GM19455 (cell line): ENCODE results near the gene PACSIN2.
"Not testable (repeated sequence)": the region's sequence is repeated elsewhere in the genome, so short reads cannot be mapped to it uniquely, and the experiment has no call there.

ENCODE experiments used
- ATAC-seq: cut with Tn5 transposase; IDR thresholded peaks from one replicate; pipeline ENCODE4 v1.9.1; 2021; ENCODE audit not compliant: unreplicated experiment

Gene PACSIN2

GRCh38 chr22:42947211-42947990, 67.5 kb downstream of the PACSIN2 start:
- ATAC-seq = no peak

GRCh38 chr22:42946546-42947198, 68.3 kb downstream of the PACSIN2 start:
- ATAC-seq = no peak

- no peak for ATAC-seq
Observed at GRCh38 chr22:42945736-42946135, 69.2 kb downstream of the PACSIN2 start.

- no peak for ATAC-seq
Observed at GRCh38 chr22:42945027-42945426, 69.9 kb downstream of the PACSIN2 start.

- ATAC-seq = no peak
Observed at GRCh38 chr22:42944409-42944808, 70.5 kb downstream of the PACSIN2 start.

- ATAC-seq = no peak
Observed at GRCh38 chr22:42943981-42944380, 71.0 kb downstream of the PACSIN2 start.

- ATAC-seq = no peak
Observed at GRCh38 chr22:42942351-42942750, 72.6 kb downstream of the PACSIN2 start.

GRCh38 chr22:42939941-42940653, 74.9 kb downstream of the PACSIN2 start:
- no peak for ATAC-seq

GRCh38 chr22:42939451-42939881, 75.5 kb downstream of the PACSIN2 start:
- no peak for ATAC-seq

- no peak for ATAC-seq
Observed at GRCh38 chr22:42938976-42939375, 76.0 kb downstream of the PACSIN2 start.

- ATAC-seq = no peak
Observed at GRCh38 chr22:42938449-42938848, 76.5 kb downstream of the PACSIN2 start.

GRCh38 chr22:42937164-42937843, 77.6 kb downstream of the PACSIN2 start:
- ATAC-seq = no peak

- ATAC-seq = not testable (repeated sequence)
Observed at GRCh38 chr22:42936680-42937079, 78.3 kb downstream of the PACSIN2 start.

GRCh38 chr22:42934338-42934737, 80.6 kb downstream of the PACSIN2 start:
- ATAC-seq = no peak

GRCh38 chr22:42933485-42934091, 81.4 kb downstream of the PACSIN2 start:
- peak; percentile 42 for ATAC-seq

GRCh38 chr22:42932857-42933484, 82.0 kb downstream of the PACSIN2 start:
- ATAC-seq = no peak

GRCh38 chr22:42932197-42932519, 82.8 kb downstream of the PACSIN2 start:
- no peak for ATAC-seq

- ATAC-seq = no peak
Observed at GRCh38 chr22:42931421-42932196, 83.3 kb downstream of the PACSIN2 start.

GRCh38 chr22:42930810-42931420, 84.0 kb downstream of the PACSIN2 start:
- ATAC-seq = no peak
